ENCODE data around the gene IPO8.
"Not testable (repeated sequence)": the region's sequence is repeated elsewhere in the genome, so short reads cannot be mapped to it uniquely, and the experiment has no call there.

The IPO8 gene

GRCh38 chr12:30603129-30603528 is 92.5 kb downstream of the IPO8 start:
- no peak for DNase-seq

GRCh38 chr12:30602678-30603077 is 93.0 kb downstream of the IPO8 start:
- no peak for DNase-seq

GRCh38 chr12:30599608-30600007 is 96.1 kb downstream of the IPO8 start:
- DNase-seq, result no peak

GRCh38 chr12:30598889-30599288 is 96.8 kb downstream of the IPO8 start:
- no peak for DNase-seq

- no peak for DNase-seq
These were observed 99.9 kb downstream of the IPO8 start for GRCh38 chr12:30595742-30596141.

- no peak for DNase-seq
These were observed 101.2 kb downstream of the IPO8 start for GRCh38 chr12:30594509-30594908.

- not testable (repeated sequence) for DNase-seq
These were observed 107.1 kb downstream of the IPO8 start for GRCh38 chr12:30588572-30588971.

- DNase-seq, result no peak
These were observed 107.9 kb downstream of the IPO8 start for GRCh38 chr12:30587782-30588181.

- no peak for DNase-seq
These were observed 109.8 kb downstream of the IPO8 start for GRCh38 chr12:30585877-30586276.

GRCh38 chr12:30582943-30583342 is 112.7 kb downstream of the IPO8 start:
- DNase-seq, result no peak

- DNase-seq, result no peak
These were observed 115.3 kb downstream of the IPO8 start for GRCh38 chr12:30580344-30580743.

Measured in effector CD4-positive, alpha-beta T cell (primary cell).